Duodenal mucosa (tissue), 2 donors: ENCODE data around the gene MME.

Source experiments
- H3K27ac ChIP-seq: one replicate; pipeline ENCODE4 v1.7.0; 2013; ENCODE audit warnings: low read depth, low read length
- H3K27me3 ChIP-seq, 2 donors: one replicate each; pipeline ENCODE4 v1.7.0; 2013; ENCODE audit warnings: low read length in 2 of 2, control low read depth in 1 of 2; ENCODE audit not compliant: insufficient read depth in 2 of 2, control insufficient read depth in 1 of 2
- H3K36me3 ChIP-seq, 2 donors: one replicate each; pipeline ENCODE4 v1.7.0; 2013; ENCODE audit warnings: low read length in 2 of 2, control low read depth in 1 of 2; ENCODE audit not compliant: insufficient read depth in 2 of 2, control insufficient read depth in 1 of 2
- H3K4me1 ChIP-seq, 2 donors: one replicate each; pipeline ENCODE4 v1.7.0; 2013; ENCODE audit warnings: low read length in 2 of 2, control low read depth in 1 of 2; ENCODE audit not compliant: insufficient read depth in 2 of 2, control insufficient read depth in 1 of 2
- H3K4me3 ChIP-seq, 2 donors: one replicate each; pipeline ENCODE4 v1.7.0; 2013; ENCODE audit warnings: low read length in 2 of 2, low read depth in 1 of 2
- H3K9ac ChIP-seq, 2 donors: one replicate each; pipeline ENCODE4 v1.7.0; 2013; ENCODE audit warnings: low read length in 2 of 2, low read depth in 1 of 2
- H3K9me3 ChIP-seq, 2 donors: one replicate each; pipeline ENCODE4 v1.7.0; 2013; ENCODE audit warnings: low read length in 2 of 2, control low read depth in 1 of 2; ENCODE audit not compliant: control insufficient read depth in 1 of 2

Gene MME

GRCh38 chr3:155185631-155186071, 105.5 kb downstream of the MME start:
- no peak overlapping the region for H3K27ac ChIP-seq
- no peaks in the 10 kb centered on the region for H3K4me1 ChIP-seq
- peaks cover under 1 to 6% of the 10 kb centered on the region in 2 donors for H3K36me3 ChIP-seq
- no peak overlapping the region for H3K4me3 ChIP-seq
- H3K9me3 ChIP-seq, result no peaks in the 10 kb centered on the region
- no peaks in the 10 kb centered on the region for H3K27me3 ChIP-seq
- no peak overlapping the region for H3K9ac ChIP-seq

- no peaks in the 10 kb centered on the region for H3K27me3 ChIP-seq
- H3K9ac ChIP-seq, result no peak overlapping the region
- H3K27ac ChIP-seq, result no peak overlapping the region
- no peaks in the 10 kb centered on the region for H3K36me3 ChIP-seq
- no peaks in the 10 kb centered on the region for H3K4me1 ChIP-seq
- H3K9me3 ChIP-seq, result no peaks in the 10 kb centered on the region
- no peak overlapping the region for H3K4me3 ChIP-seq
These were observed 107.9 kb downstream of the MME start for GRCh38 chr3:155188031-155188430.

GRCh38 chr3:155189478-155189877, 109.4 kb downstream of the MME start:
- Histone ChIP-seq H3K9ac (no peak overlapping the region), H3K27me3 (no peaks in the 10 kb centered on the region), H3K27ac (no peak overlapping the region), H3K36me3 (no peaks in the 10 kb centered on the region), H3K4me3 (no peak overlapping the region), H3K9me3 (no peaks in the 10 kb centered on the region), H3K4me1 (no peaks in the 10 kb centered on the region)

- Histone ChIP-seq H3K9ac (no peak overlapping the region), H3K9me3 (no peaks in the 10 kb centered on the region), H3K27me3 (no peaks in the 10 kb centered on the region), H3K27ac (no peak overlapping the region), H3K4me3 (no peak overlapping the region), H3K36me3 (no peaks in the 10 kb centered on the region), H3K4me1 (no peaks in the 10 kb centered on the region)
These were observed 110.6 kb downstream of the MME start for GRCh38 chr3:155190691-155191090.

- H3K9me3 ChIP-seq, result no peaks in the 10 kb centered on the region
- no peak overlapping the region for H3K4me3 ChIP-seq
- H3K27me3 ChIP-seq, result no peaks in the 10 kb centered on the region
- no peak overlapping the region for H3K27ac ChIP-seq
- H3K9ac ChIP-seq, result no peak overlapping the region
- H3K36me3 ChIP-seq, result no peaks in the 10 kb centered on the region
- no peaks in the 10 kb centered on the region for H3K4me1 ChIP-seq
These were observed 113.0 kb downstream of the MME start for GRCh38 chr3:155192957-155193746.

- H3K4me3 ChIP-seq, result no peak overlapping the region
- no peaks in the 10 kb centered on the region for H3K27me3 ChIP-seq
- no peak overlapping the region for H3K27ac ChIP-seq
- H3K9me3 ChIP-seq, result no peaks in the 10 kb centered on the region
- no peaks in the 10 kb centered on the region for H3K4me1 ChIP-seq
- H3K9ac ChIP-seq, result no peak overlapping the region
- H3K36me3 ChIP-seq, result no peaks in the 10 kb centered on the region
These were observed 113.7 kb downstream of the MME start for GRCh38 chr3:155193868-155194267.

GRCh38 chr3:155194973-155195957, 115.1 kb downstream of the MME start:
- H3K9ac ChIP-seq, result no peak overlapping the region
- H3K4me1 ChIP-seq, result no peaks in the 10 kb centered on the region
- H3K4me3 ChIP-seq, result no peak overlapping the region
- H3K27me3 ChIP-seq, result no peaks in the 10 kb centered on the region
- no peak overlapping the region for H3K27ac ChIP-seq
- no peaks in the 10 kb centered on the region for H3K9me3 ChIP-seq
- no peaks in the 10 kb centered on the region for H3K36me3 ChIP-seq

- Histone ChIP-seq H3K27ac (no peak overlapping the region), H3K4me1 (no peaks in the 10 kb centered on the region), H3K9ac (no peak overlapping the region), H3K4me3 (no peak overlapping the region), H3K9me3 (no peaks in the 10 kb centered on the region), H3K27me3 (no peaks in the 10 kb centered on the region), H3K36me3 (no peaks in the 10 kb centered on the region)
These were observed 116.3 kb downstream of the MME start for GRCh38 chr3:155196131-155197021.

- Histone ChIP-seq H3K4me3 (no peak overlapping the region), H3K36me3 (no peaks in the 10 kb centered on the region), H3K4me1 (no peaks in the 10 kb centered on the region), H3K9ac (no peak overlapping the region), H3K9me3 (no peaks in the 10 kb centered on the region), H3K27me3 (no peaks in the 10 kb centered on the region), H3K27ac (no peak overlapping the region)
These were observed 117.7 kb downstream of the MME start for GRCh38 chr3:155197786-155198185.
